Muscle of leg (tissue), 11 donors: Measurements from ENCODE around the gene UBC. TPM values are rescaled to one million over a fixed set of nuclear protein-coding genes. Genes with fewer than 3 reads are reported as not detected.

Source experiments
- DNase-seq: peaks from one replicate; pipeline ENCODE4 v3.0.0; 2013
- H3K27ac ChIP-seq: one replicate; pipeline ENCODE4 v1.5.1; 2013; ENCODE audit warnings: mild to moderate bottlenecking, low read length, control low read depth
- H3K27me3 ChIP-seq: one replicate; pipeline ENCODE4 v1.6.1; 2013; ENCODE audit warnings: low read length; ENCODE audit not compliant: control insufficient read depth, insufficient read depth
- H3K36me3 ChIP-seq: one replicate; pipeline ENCODE4 v1.6.1; 2013; ENCODE audit warnings: low read length; ENCODE audit not compliant: control insufficient read depth, insufficient read depth
- H3K4me1 ChIP-seq: one replicate; pipeline ENCODE4 v1.6.1; 2013; ENCODE audit warnings: low read length; ENCODE audit not compliant: control insufficient read depth, insufficient read depth
- H3K4me3 ChIP-seq: one replicate; pipeline ENCODE4 v1.5.1; 2013; ENCODE audit warnings: low read length, control low read depth
- H3K9me3 ChIP-seq: replicated peaks from 2 replicates; pipeline ENCODE4 v1.6.1; 2013; ENCODE audit warnings: low read depth, low read length; ENCODE audit not compliant: control insufficient read depth
- WGBS: methylation state at CpG from one replicate; pipeline ENCODE4 v1.1.5; 2013; ENCODE audit warnings: missing lambda C conversion rate; ENCODE audit not compliant: insufficient coverage; 5-methylcytosine and 5-hydroxymethylcytosine counted together
- polyA plus RNA-seq, 8 donors: library from polyadenylated mRNA; unstranded; fragments of 120-200 nt; gene quantifications; one replicate each; pipeline versions ENCODE4 v1.2.1 to v1.2.3, GENCODE V29; 2013; ENCODE audit warnings: inconsistent platforms in 1 of 8, low replicate concordance in 1 of 8; ENCODE audit not compliant: insufficient read length in 8 of 8, insufficient read depth in 1 of 8
- total RNA-seq: library from RNA; stranded (reverse); fragments of 120-200 nt; gene quantifications from one replicate; pipeline ENCODE4 v1.2.4, GENCODE V29; 2013

The UBC gene
- total and polyA plus RNA-seq, 9 donors, result 692 to 1,042 (median 818) TPM

GRCh38 chr12:124874188-124874587, 40.3 kb downstream of the UBC start:
- H3K27me3 ChIP-seq, result no peaks in the 10 kb centered on the region
- DNase-seq, result no peak
- no CpG with 5 or more reads among the region's 4 CpGs for WGBS
- H3K9me3 ChIP-seq, result no peaks in the 10 kb centered on the region
- H3K27ac ChIP-seq, result no peak overlapping the region
- H3K36me3 ChIP-seq, result no peaks in the 10 kb centered on the region
- no peak overlapping the region for H3K4me3 ChIP-seq
- H3K4me1 ChIP-seq, result peaks cover 4% of the 10 kb centered on the region

DNA sequence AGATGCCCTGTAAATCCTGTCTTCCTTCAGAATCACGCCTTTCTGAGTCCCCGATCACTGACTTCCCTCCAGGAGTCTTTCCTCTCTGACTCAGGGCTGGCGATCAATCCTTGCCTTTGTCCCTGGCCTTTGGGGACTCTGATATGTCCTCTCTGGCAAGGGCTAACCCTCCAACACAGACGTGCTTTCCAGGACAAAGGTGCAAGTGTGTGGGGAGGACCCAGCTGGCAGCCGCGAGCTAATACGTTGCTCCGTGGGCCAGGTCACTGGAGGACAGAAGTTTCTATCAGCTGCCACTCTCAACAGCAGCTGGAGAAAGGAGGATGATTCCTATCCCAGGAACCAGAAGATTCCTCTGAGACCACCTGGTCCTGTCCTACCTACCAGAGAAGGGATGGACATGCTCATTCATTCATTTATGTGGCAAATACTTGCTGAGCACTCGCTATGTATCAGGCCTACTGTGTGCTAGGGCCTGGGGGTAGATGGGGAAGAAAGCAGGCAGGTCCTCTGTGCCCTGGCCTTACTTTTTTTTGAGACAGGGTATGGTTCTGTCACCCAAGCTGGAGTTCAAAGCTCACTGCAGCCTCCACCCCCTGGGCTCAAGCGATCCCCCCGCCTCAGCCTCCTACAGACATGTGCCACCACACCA, 42.3 kb downstream of the UBC start:
- Histone ChIP-seq H3K4me3 (no peak overlapping the region), H3K4me1 (peaks cover 8% of the 10 kb centered on the region), H3K27ac (no peak overlapping the region), H3K36me3 (no peaks in the 10 kb centered on the region), H3K27me3 (peaks cover 3% of the 10 kb centered on the region), H3K9me3 (no peaks in the 10 kb centered on the region)
- no peak for DNase-seq
- 53% methylated on average over 3 of the region's 11 CpGs for WGBS

GRCh38 chr12:124871297-124871696, 43.2 kb downstream of the UBC start:
- Histone ChIP-seq H3K27ac (no peak overlapping the region), H3K9me3 (no peaks in the 10 kb centered on the region), H3K27me3 (peaks cover 5% of the 10 kb centered on the region), H3K4me1 (peaks cover 8% of the 10 kb centered on the region), H3K36me3 (no peaks in the 10 kb centered on the region), H3K4me3 (no peak overlapping the region)
- WGBS, result 59% methylated on average over 3 of the region's 4 CpGs
- no peak for DNase-seq

GRCh38 chr12:124870515-124870914, 43.9 kb downstream of the UBC start:
- no peak for DNase-seq
- no peak overlapping the region for H3K4me3 ChIP-seq
- H3K4me1 ChIP-seq, result peaks cover 8% of the 10 kb centered on the region
- 67% methylated on average over 1 of the region's 4 CpGs for WGBS
- no peak overlapping the region for H3K27ac ChIP-seq
- H3K27me3 ChIP-seq, result peaks cover 5% of the 10 kb centered on the region
- no peaks in the 10 kb centered on the region for H3K36me3 ChIP-seq
- H3K9me3 ChIP-seq, result no peaks in the 10 kb centered on the region

GRCh38 chr12:124869059-124869665, 45.3 kb downstream of the UBC start:
- no peak overlapping the region for H3K4me3 ChIP-seq
- H3K27me3 ChIP-seq, result peaks cover 5% of the 10 kb centered on the region
- peak; percentile 71 for DNase-seq
- H3K4me1 ChIP-seq, result peaks cover 11% of the 10 kb centered on the region
- H3K9me3 ChIP-seq, result no peaks in the 10 kb centered on the region
- no peaks in the 10 kb centered on the region for H3K36me3 ChIP-seq
- 67% methylated on average over 13 of the region's 17 CpGs for WGBS
- no peak overlapping the region for H3K27ac ChIP-seq

GRCh38 chr12:124868252-124869058, 46.0 kb downstream of the UBC start:
- DNase-seq, result no peak
- H3K4me3 ChIP-seq, result no peak overlapping the region
- no peak overlapping the region for H3K27ac ChIP-seq
- peaks cover 14% of the 10 kb centered on the region for H3K4me1 ChIP-seq
- no peaks in the 10 kb centered on the region for H3K36me3 ChIP-seq
- H3K9me3 ChIP-seq, result no peaks in the 10 kb centered on the region
- 62% methylated on average over 8 of the region's 11 CpGs for WGBS
- peaks cover 5% of the 10 kb centered on the region for H3K27me3 ChIP-seq

DNA sequence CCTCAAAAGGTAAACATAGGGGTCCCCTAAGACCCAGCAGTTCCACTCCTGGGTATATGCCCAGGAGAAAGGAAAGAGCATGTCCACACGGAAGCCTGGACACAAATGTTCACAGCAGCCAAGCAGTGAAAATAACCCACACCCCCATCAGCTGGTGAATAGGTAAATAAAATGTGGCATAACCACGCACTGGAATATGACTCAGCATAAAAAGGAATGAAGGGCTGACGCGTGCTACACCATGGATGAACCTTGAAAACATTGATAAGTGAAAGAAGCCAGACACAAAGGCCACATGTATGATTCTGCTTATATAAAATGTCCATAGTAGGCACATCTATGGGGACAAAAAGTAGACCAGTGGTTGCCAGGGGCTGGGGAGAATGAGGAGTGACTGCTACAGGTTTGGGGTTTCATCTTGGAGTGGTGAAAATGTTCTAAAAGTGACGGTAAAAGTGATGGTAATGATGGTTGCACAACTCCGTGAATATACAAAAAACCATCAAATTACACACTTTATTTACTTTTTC, 47.0 kb downstream of the UBC start:
- WGBS, result 100% methylated on average over 1 of the region's 6 CpGs
- H3K36me3 ChIP-seq, result no peaks in the 10 kb centered on the region
- no peaks in the 10 kb centered on the region for H3K9me3 ChIP-seq
- no peak overlapping the region for H3K27ac ChIP-seq
- no peak for DNase-seq
- H3K27me3 ChIP-seq, result peaks cover 5% of the 10 kb centered on the region
- H3K4me1 ChIP-seq, result peaks cover 22% of the 10 kb centered on the region
- no peak overlapping the region for H3K4me3 ChIP-seq

- no peak for DNase-seq
- Histone ChIP-seq H3K9me3 (no peaks in the 10 kb centered on the region), H3K36me3 (no peaks in the 10 kb centered on the region), H3K4me1 (peaks cover 28% of the 10 kb centered on the region), H3K27ac (no peak overlapping the region), H3K4me3 (no peak overlapping the region), H3K27me3 (peaks cover 5% of the 10 kb centered on the region)
- 83% methylated on average over 7 of the region's 9 CpGs for WGBS
Observed at GRCh38 chr12:124866883-124867400, 47.5 kb downstream of the UBC start.

- H3K36me3 ChIP-seq, result no peaks in the 10 kb centered on the region
- peaks cover 5% of the 10 kb centered on the region for H3K27me3 ChIP-seq
- no peak overlapping the region for H3K27ac ChIP-seq
- peaks cover 30% of the 10 kb centered on the region for H3K4me1 ChIP-seq
- DNase-seq, result no peak
- 83% methylated on average over 7 of the region's 10 CpGs for WGBS
- H3K4me3 ChIP-seq, result no peak overlapping the region
- H3K9me3 ChIP-seq, result no peaks in the 10 kb centered on the region
Observed at GRCh38 chr12:124866195-124866882, 48.1 kb downstream of the UBC start.
